Stomach (tissue), 4 donors: ENCODE measurements around the gene POLD4.

ENCODE experiments used
- CTCF ChIP-seq, 7 experiments: fragments of 450-650 bp in 4 of 7; fragments of 200-600 bp in 3 of 7; sonication (generic) in 3 of 7; IDR thresholded peaks; one replicate each; pipeline ENCODE4 v1.5.1; 2016 to 2019; ENCODE audit warnings: antibody characterized with exemption in 7 of 7, control low read depth in 2 of 7, mild to moderate bottlenecking in 1 of 7
- POLR2A ChIP-seq, 4 donors: fragments of 450-650 bp; IDR thresholded peaks; one replicate each; pipeline ENCODE4 v1.6.1; 2016; ENCODE audit warnings: antibody characterized with exemption in 4 of 4, control low read depth in 2 of 4, mild to moderate bottlenecking in 1 of 4, moderate library complexity in 1 of 4

GRCh38 chr11:67400251-67400941 is 47.0 kb upstream of the POLD4 start:
- TF ChIP-seq CTCF (IDR thresholded peaks at IDR 0.05): no peak
- TF ChIP-seq POLR2A (IDR thresholded peaks at IDR 0.05): no peak
